ENCODE data around the gene NUDCD3. TPM values are rescaled to one million over a fixed set of nuclear protein-coding genes. Genes with fewer than 3 reads are reported as not detected.

NUDCD3 gene
- polyA plus RNA-seq, 1 donor (not counting 4 experiments of a cell fraction or from before 2014, with no cell fraction given) = 58.7 TPM

DNA sequence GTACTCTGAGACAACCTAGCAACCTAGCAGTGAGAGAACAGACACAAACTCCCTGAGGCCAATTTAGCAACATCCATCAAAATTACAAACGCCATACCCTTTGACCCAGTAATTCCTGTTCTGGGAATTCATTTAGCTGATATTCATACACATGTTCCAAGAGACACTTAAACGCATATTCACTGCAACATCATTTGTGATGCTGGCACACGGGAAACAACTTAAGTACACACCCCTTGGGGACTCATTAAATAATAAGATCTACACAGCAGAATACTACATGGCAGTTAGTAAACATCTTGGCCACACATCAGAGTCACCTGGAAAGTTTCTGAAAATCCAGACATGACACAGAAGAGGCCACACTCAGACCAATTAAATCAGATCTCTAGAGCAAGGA, 17.6 kb downstream of the NUDCD3 start:
- Histone ChIP-seq H3K9me3 (ENCODE audit: control insufficient read depth, low read depth, low read length) (no peaks in the 10 kb centered on the region), H3K36me3 (ENCODE audit: control insufficient read depth in 2 of 2, extremely low read depth in 1 of 2, insufficient read depth in 2 of 2, low read length in 2 of 2) (peaks cover 19 to 21% of the 10 kb centered on the region in 2 experiments), H3K4me2 (ENCODE audit: control insufficient read depth, extremely low read depth, insufficient read depth, low read depth, low read length) (peak overlapping the region; percentile 70), H4K20me1 (ENCODE audit: control insufficient read depth, extremely low read depth, insufficient read depth, low read length) (peaks cover 6% of the 10 kb centered on the region), H3K27ac (ENCODE audit: control insufficient read depth, insufficient read depth, low read length) (peak overlapping the region; percentile 81), H3K79me2 (ENCODE audit: control insufficient read depth, insufficient read depth, low read length) (peaks cover 70% of the 10 kb centered on the region), H3K27me3 (ENCODE audit: control insufficient read depth, extremely low read depth, insufficient read depth, low read length) (no peaks in the 10 kb centered on the region), H3K9ac (ENCODE audit: control insufficient read depth, extremely low read depth, insufficient read depth, low read length) (peak overlapping the region; percentile 42), H3K4me3 (ENCODE audit: control insufficient read depth in 2 of 3, extremely low read depth in 1 of 3, insufficient read depth in 2 of 3, low read depth in 1 of 3, low read length in 3 of 3) (peak overlapping the region in 2 of 3 experiments; percentile 2 to 5), H3K9me1 (ENCODE audit: control insufficient read depth, extremely low read depth, insufficient read depth, low read length) (no peaks in the 10 kb centered on the region), H3K4me1 (ENCODE audit: control insufficient read depth, extremely low read depth, insufficient read depth, low read length) (peaks cover 35% of the 10 kb centered on the region), H2AFZ (ENCODE audit: control insufficient read depth, low read length) (no peak overlapping the region)
- TF ChIP-seq, protein P1, sequence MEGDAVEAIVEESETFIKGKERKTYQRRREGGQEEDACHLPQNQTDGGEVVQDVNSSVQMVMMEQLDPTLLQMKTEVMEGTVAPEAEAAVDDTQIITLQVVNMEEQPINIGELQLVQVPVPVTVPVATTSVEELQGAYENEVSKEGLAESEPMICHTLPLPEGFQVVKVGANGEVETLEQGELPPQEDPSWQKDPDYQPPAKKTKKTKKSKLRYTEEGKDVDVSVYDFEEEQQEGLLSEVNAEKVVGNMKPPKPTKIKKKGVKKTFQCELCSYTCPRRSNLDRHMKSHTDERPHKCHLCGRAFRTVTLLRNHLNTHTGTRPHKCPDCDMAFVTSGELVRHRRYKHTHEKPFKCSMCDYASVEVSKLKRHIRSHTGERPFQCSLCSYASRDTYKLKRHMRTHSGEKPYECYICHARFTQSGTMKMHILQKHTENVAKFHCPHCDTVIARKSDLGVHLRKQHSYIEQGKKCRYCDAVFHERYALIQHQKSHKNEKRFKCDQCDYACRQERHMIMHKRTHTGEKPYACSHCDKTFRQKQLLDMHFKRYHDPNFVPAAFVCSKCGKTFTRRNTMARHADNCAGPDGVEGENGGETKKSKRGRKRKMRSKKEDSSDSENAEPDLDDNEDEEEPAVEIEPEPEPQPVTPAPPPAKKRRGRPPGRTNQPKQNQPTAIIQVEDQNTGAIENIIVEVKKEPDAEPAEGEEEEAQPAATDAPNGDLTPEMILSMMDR (optimal IDR thresholded peaks at IDR 0.05 in 1 of 3, IDR thresholded peaks at IDR 0.05 in 1 of 3, conservative IDR thresholded peaks at IDR 0.05 in 1 of 3; ENCODE audit: extremely low read depth in 1 of 3, insufficient read depth in 2 of 3, low read length in 3 of 3) = no peak
- no peak for TF ChIP-seq EZH2 (IDR thresholded peaks at IDR 0.05; ENCODE audit: low read length)
- no peak for DNase-seq (ENCODE audit: low read depth, low spot score)
- dilution Hi-C loops (cut with MboI; ENCODE audit: extremely low pct_ligation_motif_present, low sequenced_read_pairs) = no loop called here
- no peak for FAIRE-seq

DNA sequence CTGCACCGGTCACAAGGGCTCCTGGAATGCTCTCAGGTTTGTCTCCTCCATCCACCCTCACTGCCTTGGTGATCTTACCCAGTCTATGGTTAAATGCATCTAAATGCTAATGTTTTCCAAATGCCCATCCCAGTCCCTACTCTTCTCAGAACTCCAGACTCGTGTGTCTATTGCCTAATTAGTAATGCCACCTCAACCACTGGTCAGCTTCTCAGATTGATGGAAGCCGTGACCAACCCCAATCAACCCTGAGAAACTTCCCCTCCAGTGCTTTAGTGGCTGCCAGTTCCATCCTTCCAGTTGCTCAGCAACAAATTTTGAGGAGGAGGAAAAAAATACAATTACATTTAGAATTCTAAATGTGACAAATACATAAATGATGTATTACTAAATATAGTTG, 18.6 kb downstream of the NUDCD3 start:
- no peaks in the 10 kb centered on the region for H3K27me3 ChIP-seq (ENCODE audit: control insufficient read depth, extremely low read depth, insufficient read depth, low read length)
- no peak overlapping the region for H3K4me3 ChIP-seq (ENCODE audit: control insufficient read depth in 2 of 3, extremely low read depth in 1 of 3, insufficient read depth in 2 of 3, low read depth in 1 of 3, low read length in 3 of 3)
- H3K9me1 ChIP-seq (ENCODE audit: control insufficient read depth, extremely low read depth, insufficient read depth, low read length) = no peaks in the 10 kb centered on the region
- H3K9ac ChIP-seq (ENCODE audit: control insufficient read depth, extremely low read depth, insufficient read depth, low read length) = no peak overlapping the region
- H3K36me3 ChIP-seq (ENCODE audit: control insufficient read depth in 2 of 2, extremely low read depth in 1 of 2, insufficient read depth in 2 of 2, low read length in 2 of 2) = peaks cover 19 to 28% of the 10 kb centered on the region in 2 experiments
- H3K9me3 ChIP-seq (ENCODE audit: control insufficient read depth, low read depth, low read length) = no peaks in the 10 kb centered on the region
- no peak for DNase-seq (ENCODE audit: low read depth, low spot score)
- peaks cover 6% of the 10 kb centered on the region for H4K20me1 ChIP-seq (ENCODE audit: control insufficient read depth, extremely low read depth, insufficient read depth, low read length)
- peaks cover 35% of the 10 kb centered on the region for H3K4me1 ChIP-seq (ENCODE audit: control insufficient read depth, extremely low read depth, insufficient read depth, low read length)
- dilution Hi-C loops (cut with MboI; ENCODE audit: extremely low pct_ligation_motif_present, low sequenced_read_pairs) = no loop called here
- no peak for FAIRE-seq
- no peak for TF ChIP-seq EZH2 (IDR thresholded peaks at IDR 0.05; ENCODE audit: low read length)
- TF ChIP-seq, protein P1 (optimal IDR thresholded peaks at IDR 0.05 in 1 of 3, IDR thresholded peaks at IDR 0.05 in 1 of 3, conservative IDR thresholded peaks at IDR 0.05 in 1 of 3; ENCODE audit: extremely low read depth in 1 of 3, insufficient read depth in 2 of 3, low read length in 3 of 3) = no peak
- no peak overlapping the region for H3K4me2 ChIP-seq (ENCODE audit: control insufficient read depth, extremely low read depth, insufficient read depth, low read depth, low read length)
- no peak overlapping the region for H3K27ac ChIP-seq (ENCODE audit: control insufficient read depth, insufficient read depth, low read length)
- H3K79me2 ChIP-seq (ENCODE audit: control insufficient read depth, insufficient read depth, low read length) = peaks cover 72% of the 10 kb centered on the region
- no peak overlapping the region for H2AFZ ChIP-seq (ENCODE audit: control insufficient read depth, low read length)
